CD4-positive, alpha-beta T cell treated with Interleukin-6 at 100 ng/mL for 8 hours (primary cell): ENCODE measurements around the gene UNKL.
A peak's percentile ranks its signal among the peaks of the same experiment; 100 is the strongest.

Experiments
- DNase-seq: peaks from one replicate; pipeline ENCODE4 v3.0.0-alpha.2; 2020; ENCODE audit warnings: mixed read lengths, low spot score

Gene UNKL

GRCh38 chr16:1414532-1415260 is at the start of gene UNKL:
UNKL (minus strand) TSS chr16:1414704; CDS start chr16:1414691, 13 bp downstream.
- DNase-seq = peak; percentile 84

GRCh38 chr16:1461146-1461545 is 46.6 kb upstream of the UNKL start:
- no peak for DNase-seq

- DNase-seq = no peak
Measured at GRCh38 chr16:1460602-1461138, 46.2 kb upstream of the UNKL start.

- no peak for DNase-seq
Measured at GRCh38 chr16:1459967-1460366, 45.5 kb upstream of the UNKL start.

- no peak for DNase-seq
Measured at GRCh38 chr16:1458977-1459341, 44.5 kb upstream of the UNKL start.

GRCh38 chr16:1458336-1458976 is 44.0 kb upstream of the UNKL start:
- DNase-seq = no peak

GRCh38 chr16:1457489-1458245 is 43.2 kb upstream of the UNKL start:
- no peak for DNase-seq

GRCh38 chr16:1456951-1457350 is 42.4 kb upstream of the UNKL start:
- DNase-seq = no peak

- no peak for DNase-seq
Measured at GRCh38 chr16:1455190-1456171, 41.0 kb upstream of the UNKL start.

- no peak for DNase-seq
Measured at GRCh38 chr16:1454561-1454960, 40.1 kb upstream of the UNKL start.

GRCh38 chr16:1453316-1453715 is 38.8 kb upstream of the UNKL start:
- DNase-seq = no peak

GRCh38 chr16:1452530-1452929 is 38.0 kb upstream of the UNKL start:
- DNase-seq = no peak

- no peak for DNase-seq
Measured at GRCh38 chr16:1451702-1452392, 37.3 kb upstream of the UNKL start.

- DNase-seq = no peak
Measured at GRCh38 chr16:1450841-1451240, 36.3 kb upstream of the UNKL start.

- no peak for DNase-seq
Measured at GRCh38 chr16:1450218-1450617, 35.7 kb upstream of the UNKL start.

GRCh38 chr16:1449201-1449788 is 34.8 kb upstream of the UNKL start:
- DNase-seq = no peak

GRCh38 chr16:1448536-1449116 is 34.1 kb upstream of the UNKL start:
- DNase-seq = no peak

- no peak for DNase-seq
Measured at GRCh38 chr16:1447965-1448364, 33.5 kb upstream of the UNKL start.

- no peak for DNase-seq
Measured at GRCh38 chr16:1446296-1447080, 32.0 kb upstream of the UNKL start.
